Measurements from ENCODE around the gene CAMKMT.

Gene CAMKMT

GRCh38 chr2:44605511-44605910, 243.8 kb downstream of the CAMKMT start:
- DNase-seq, result no peak

DNA sequence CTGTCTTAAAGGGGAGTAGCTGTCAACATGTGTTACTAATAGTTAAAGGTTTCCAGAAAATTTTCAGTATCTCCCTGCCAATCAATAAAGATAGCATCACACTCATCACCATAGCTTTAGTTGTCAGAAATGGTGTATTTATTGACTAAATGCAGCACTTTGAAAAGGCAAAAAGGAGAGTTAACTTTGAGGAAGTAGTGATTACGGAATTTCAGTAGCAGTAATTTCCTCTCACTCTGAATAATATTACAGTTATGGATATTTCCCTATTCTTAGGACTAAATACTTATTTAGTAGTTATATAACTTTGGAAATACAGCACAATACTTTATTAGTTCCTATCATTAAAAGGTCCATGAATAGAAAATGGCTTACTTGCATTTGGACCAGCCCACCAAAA, 250.5 kb downstream of the CAMKMT start:
- DNase-seq, result no peak

GRCh38 chr2:44614940-44615339, 253.2 kb downstream of the CAMKMT start:
- DNase-seq, result no peak

DNA sequence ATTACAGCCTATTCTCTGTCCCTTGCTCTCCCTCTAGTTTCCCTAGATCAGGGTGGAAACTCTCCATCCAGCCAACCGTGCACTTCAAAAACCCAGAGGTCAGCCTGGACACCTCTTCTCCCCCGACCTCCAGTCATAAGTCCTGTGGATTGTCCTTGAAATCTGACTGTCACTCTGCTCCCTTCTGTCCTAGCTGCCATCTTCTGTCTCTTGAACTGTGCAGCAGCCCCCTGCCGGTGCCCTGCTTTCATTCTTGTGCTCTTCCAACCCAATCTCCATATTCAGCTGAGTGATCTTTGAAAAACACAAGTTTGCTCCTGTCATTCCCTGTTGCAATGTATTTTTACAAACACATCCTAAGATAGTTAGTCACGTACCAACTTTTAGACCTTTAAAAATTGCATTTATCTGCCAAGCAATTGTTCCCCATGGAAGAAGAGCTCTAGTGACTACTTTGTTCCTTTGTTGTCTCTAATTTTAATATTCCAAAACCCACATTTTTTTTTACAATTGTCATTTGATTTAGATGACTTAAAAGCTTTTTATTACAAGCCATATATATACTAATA, 254.3 kb downstream of the CAMKMT start:
- no peak for DNase-seq

DNA sequence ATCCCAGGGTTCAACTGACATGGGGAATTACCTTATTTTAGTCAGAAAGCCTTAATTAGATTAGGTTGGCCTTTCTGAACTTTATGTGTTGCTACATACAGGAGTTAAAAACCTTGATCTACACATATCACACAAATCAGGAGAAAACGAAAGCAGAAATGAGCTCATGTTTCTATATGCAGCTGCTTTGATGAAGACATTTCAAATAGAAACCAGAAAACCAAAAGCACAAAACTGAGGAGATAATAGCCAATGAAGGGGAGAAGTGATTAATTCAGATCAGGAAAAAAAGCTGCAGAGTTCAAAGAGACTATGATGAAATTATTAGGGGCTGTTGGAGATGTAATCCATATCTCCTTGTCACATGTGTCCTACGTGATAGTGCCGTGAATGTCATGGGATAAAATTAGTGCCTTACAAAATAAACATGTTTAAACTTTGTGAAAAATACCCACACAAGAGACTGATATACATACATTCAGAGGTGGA, 255.0 kb downstream of the CAMKMT start:
- DNase-seq, result no peak

DNA sequence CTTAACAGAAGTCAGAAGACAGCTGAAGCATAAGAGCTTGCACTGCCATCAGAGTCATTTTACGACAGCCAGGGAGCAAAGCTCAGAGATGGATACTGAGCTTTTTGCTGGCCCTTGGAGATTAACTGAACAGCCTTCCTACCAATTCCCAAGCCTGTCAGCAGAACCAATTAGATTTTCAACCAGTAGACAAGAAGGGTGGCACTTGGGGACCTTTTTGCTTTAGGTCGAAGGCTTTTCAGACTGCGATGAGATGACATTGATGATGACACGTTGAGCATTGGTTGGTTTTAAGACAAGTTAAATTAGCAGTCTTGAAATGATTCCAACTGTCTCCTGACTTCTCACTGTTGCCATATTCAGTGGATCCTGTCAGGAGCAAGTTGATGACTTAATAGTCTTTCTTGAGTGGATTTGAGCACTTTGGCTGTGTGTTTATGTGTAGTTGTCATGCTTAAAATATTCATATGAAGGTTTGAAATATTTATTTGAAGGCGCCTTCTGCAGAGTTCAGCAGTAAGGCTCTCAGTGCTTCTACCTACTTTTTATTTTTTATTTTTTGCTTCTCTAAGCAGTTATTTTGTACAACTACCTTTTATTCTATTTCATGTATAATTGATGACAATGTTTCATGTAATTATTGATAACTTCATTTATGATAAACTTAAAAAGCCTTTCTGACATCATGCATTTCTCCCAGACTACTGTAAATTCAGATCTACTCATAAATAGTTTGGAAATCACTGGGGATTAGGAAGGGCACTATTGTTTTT, 256.7 kb downstream of the CAMKMT start:
- DNase-seq, result no peak

- DNase-seq, result no peak
Measured at GRCh38 chr2:44620189-44620990, 258.6 kb downstream of the CAMKMT start.

GRCh38 chr2:44623622-44624351, 262.0 kb downstream of the CAMKMT start:
- DNase-seq, result no peak

DNA sequence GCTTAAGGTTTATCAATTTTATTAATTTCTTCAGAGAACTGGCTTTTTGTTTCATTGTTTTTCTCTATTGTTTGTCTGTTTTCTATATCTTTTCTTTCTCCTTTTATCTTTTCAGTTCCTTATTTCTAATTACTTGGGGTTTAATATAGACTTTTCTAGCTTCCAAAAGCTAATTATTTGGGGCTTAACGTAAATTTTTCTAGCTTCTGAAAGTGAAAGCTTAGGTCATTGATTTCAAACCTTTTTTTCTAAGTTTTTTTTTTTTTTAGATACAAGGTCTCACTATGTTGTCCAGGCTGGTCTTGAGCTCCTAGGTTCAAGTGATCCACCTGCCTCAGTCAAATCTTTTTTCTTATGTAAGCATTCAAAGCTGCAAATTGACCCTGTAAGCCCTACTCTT, 266.6 kb downstream of the CAMKMT start:
- no peak for DNase-seq

GRCh38 chr2:44632931-44633689, 271.4 kb downstream of the CAMKMT start:
- no peak for DNase-seq

GRCh38 chr2:44635725-44636124, 274.0 kb downstream of the CAMKMT start:
- no peak for DNase-seq

GRCh38 chr2:44638649-44639048, 276.9 kb downstream of the CAMKMT start:
- DNase-seq, result no peak

DNA sequence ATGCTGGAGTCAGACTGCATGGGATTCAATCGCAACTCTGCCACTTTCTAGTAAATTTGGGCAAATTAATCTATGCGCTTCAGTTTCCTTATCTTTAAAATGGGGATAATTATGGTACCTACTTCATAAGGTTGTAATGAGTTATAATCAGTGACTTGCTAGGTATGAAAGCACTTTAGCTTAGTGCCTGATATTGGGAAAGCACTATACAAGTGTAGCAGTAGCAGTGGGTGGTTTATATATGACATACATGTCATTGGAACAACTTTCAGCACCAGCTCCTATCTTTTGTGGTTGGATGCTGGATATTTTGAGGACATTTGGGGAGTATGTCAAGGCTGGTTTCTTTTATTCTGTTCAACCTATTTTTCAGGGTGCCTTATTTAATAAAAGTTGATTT, 277.7 kb downstream of the CAMKMT start:
- no peak for DNase-seq

DNA sequence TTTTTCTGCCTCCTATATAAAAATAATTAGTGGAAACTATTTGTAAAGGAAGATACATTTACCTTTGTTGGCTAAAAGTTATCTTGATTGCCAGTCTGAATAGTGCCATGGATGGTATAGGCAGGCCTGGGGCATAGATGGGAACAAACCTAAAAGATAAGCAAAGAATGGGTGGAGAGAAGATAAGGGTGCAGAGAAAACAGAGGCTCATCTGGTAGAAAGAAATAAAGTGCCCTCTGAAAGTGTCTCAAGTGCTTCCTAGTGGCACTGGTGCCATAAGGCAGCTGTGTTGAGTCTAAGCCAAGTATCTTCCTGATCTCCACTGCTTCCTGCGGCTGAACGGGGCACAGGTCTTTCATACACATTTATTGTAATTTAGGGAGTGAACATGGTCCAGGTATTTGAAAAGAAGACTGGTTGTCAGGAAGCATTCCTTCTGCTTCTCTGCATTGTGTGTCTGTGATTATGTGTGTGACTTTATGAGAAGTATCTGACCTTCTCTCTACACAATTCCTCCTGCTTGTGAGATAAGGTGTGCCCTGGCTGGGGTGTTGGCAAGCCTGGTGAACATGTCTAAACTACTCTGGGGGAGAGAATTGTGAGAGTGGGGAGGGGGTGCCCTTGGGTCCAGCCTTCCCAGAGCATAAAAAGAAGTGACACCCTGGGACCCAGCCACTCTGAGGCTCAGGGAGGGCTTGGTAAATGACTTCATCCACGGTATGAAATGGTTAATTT, 280.5 kb downstream of the CAMKMT start:
- no peak for DNase-seq

DNA sequence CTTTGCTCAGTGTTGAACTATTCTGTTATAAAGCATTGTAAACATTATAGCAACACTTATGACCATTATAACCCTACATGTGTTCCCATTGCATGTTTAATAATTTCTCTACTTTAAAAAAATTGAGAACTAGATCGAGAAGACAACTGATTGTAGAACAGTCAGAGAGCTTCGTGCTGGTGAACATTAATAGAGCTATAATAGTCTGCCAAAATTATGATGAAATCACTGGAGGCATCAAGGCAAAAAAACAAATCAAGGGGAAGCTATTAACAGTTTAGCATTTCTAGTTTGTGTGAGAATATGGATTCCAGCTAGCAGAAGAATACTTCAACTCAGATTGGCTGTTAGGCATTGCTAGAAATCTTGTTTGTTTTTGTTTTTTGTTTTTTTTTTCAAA, 284.2 kb downstream of the CAMKMT start:
- no peak for DNase-seq

GRCh38 chr2:44649381-44649780, 287.6 kb downstream of the CAMKMT start:
- no peak for DNase-seq

DNA sequence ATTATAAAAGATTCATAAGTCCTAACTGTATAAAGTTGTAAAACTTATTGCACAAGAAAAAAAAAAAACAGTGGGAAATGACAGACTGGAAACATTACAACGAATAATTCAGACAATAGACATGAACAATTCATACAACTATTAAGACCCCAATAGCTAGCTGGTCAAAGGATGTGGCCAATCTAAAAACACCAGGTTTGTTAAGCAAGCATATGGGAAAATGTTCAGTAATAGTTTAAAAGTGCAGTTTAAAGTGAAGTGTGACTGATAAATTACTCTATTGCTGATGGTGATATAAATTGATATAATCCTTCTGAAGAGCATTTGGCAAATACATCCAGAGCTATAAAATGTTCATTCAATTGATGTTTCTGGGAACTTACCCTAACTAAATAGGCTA, 289.0 kb downstream of the CAMKMT start:
- no peak for DNase-seq

GRCh38 chr2:44651974-44652373, 290.2 kb downstream of the CAMKMT start:
- no peak for DNase-seq

- no peak for DNase-seq
Measured at GRCh38 chr2:44652701-44653100, 291.0 kb downstream of the CAMKMT start.

DNA sequence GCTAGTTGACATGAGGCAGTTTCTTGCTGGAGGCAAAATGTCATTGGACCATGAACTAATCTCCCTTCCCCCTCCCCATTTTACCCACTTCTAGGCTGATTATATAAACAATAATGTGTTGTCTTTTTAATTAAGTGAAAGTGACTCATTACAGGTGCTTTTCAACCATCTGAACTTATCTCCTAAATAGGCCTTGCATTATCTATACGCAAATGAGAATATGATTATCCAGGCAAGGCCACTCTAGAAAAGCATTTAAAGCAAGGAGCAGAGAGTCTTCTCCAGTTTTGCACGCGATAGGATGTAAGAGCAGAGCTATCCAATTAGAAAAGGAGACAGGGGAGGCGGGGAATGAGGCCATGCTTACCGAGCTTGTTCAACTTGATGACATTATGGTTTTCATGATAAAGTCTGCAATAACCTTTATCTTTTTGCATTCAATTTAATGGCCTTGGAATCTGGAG, 293.7 kb downstream of the CAMKMT start:
- DNase-seq, result no peak

GRCh38 chr2:44656460-44656859, 294.7 kb downstream of the CAMKMT start:
- DNase-seq, result no peak
